CD8-positive, alpha-beta memory T cell (primary cell): Measurements from ENCODE around the gene MCRIP1. TPM values are rescaled to one million over a fixed set of nuclear protein-coding genes. Genes with fewer than 3 reads are reported as not detected.

Source experiments
- CTCF ChIA-PET: fragments of 350-600 bp; sonication (Branson Sonifier 250); formaldehyde crosslinking; loops from one replicate; lab custom pipeline; 2021; ENCODE audit warnings: antibody characterized with exemption; lab: Charles Lee
- POLR2A ChIA-PET: fragments of 350-600 bp; sonication (Branson Sonifier 250); formaldehyde crosslinking; loops from one replicate; lab custom pipeline; 2021; ENCODE audit warnings: antibody characterized with exemption; lab: Charles Lee
- DNase-seq, 5 donors: peaks; one replicate each; pipeline versions ENCODE4 v3.0.0 to v3.0.0-alpha.2; 2020 to 2022; ENCODE audit warnings: mixed read lengths in 1 of 5
- H3K27ac ChIP-seq: one replicate; pipeline ENCODE4 v1.7.0; 2013; ENCODE audit warnings: low read depth, mild to moderate bottlenecking, low read length, moderate library complexity
- H3K27me3 ChIP-seq: 2 replicates; pipeline ENCODE4 v1.7.0; 2013; ENCODE audit warnings: low read length, mild to moderate bottlenecking; ENCODE audit not compliant: insufficient read depth, poor library complexity, severe bottlenecking
- H3K36me3 ChIP-seq: 2 replicates; pipeline ENCODE4 v1.7.0; 2013; ENCODE audit warnings: mild to moderate bottlenecking, low read length, moderate library complexity; ENCODE audit not compliant: insufficient read depth
- H3K4me1 ChIP-seq: 2 replicates; pipeline ENCODE4 v1.7.0; 2013; ENCODE audit warnings: mild to moderate bottlenecking, low read length, moderate library complexity; ENCODE audit not compliant: insufficient read depth
- H3K4me3 ChIP-seq: 2 replicates; pipeline ENCODE4 v1.7.0; 2013; ENCODE audit warnings: mild to moderate bottlenecking, low read length
- H3K9me3 ChIP-seq: 2 replicates; pipeline ENCODE4 v1.7.0; 2013; ENCODE audit warnings: mild to moderate bottlenecking, low read length
- H3K27ac Mint-ChIP-seq, 8 donors: one replicate each; pipeline ENCODE4 v1.8.0; 2020 to 2021; ENCODE audit warnings: mixed read lengths in 8 of 8, mild to moderate bottlenecking in 6 of 8, inconsistent platforms in 3 of 8, moderate library complexity in 3 of 8
- H3K27me3 Mint-ChIP-seq, 2 donors: one replicate each; pipeline ENCODE4 v1.8.0; 2020 to 2021; ENCODE audit warnings: mixed read lengths in 2 of 2, mild to moderate bottlenecking in 1 of 2, moderate library complexity in 1 of 2
- H3K36me3 Mint-ChIP-seq, 3 donors: one replicate each; pipeline ENCODE4 v1.8.0; 2020 to 2021; ENCODE audit warnings: mixed read lengths in 3 of 3, inconsistent platforms in 1 of 3, mild to moderate bottlenecking in 1 of 3
- H3K4me1 Mint-ChIP-seq, 3 donors: one replicate each; pipeline ENCODE4 v1.8.0; 2020 to 2021; ENCODE audit warnings: mixed read lengths in 3 of 3, inconsistent platforms in 1 of 3, mild to moderate bottlenecking in 1 of 3
- H3K4me3 Mint-ChIP-seq, 7 donors: one replicate each; pipeline ENCODE4 v1.8.0; 2020 to 2021; ENCODE audit warnings: mixed read lengths in 7 of 7, mild to moderate bottlenecking in 6 of 7, moderate library complexity in 4 of 7, inconsistent platforms in 2 of 7
- H3K9me3 Mint-ChIP-seq, 5 donors: one replicate each; pipeline ENCODE4 v1.8.0; 2020 to 2022; ENCODE audit warnings: mixed read lengths in 5 of 5, mild to moderate bottlenecking in 3 of 5, moderate library complexity in 2 of 5, inconsistent platforms in 1 of 5
- polyA plus RNA-seq: library from polyadenylated mRNA; unstranded; fragments of 300-500 nt; fragmentation: Illumina TruSeq; gene quantifications from one replicate; pipeline ENCODE4 v1.2.3, GENCODE V29; 2021
- total RNA-seq, 2 experiments: library from RNA; stranded (reverse); gene quantifications; one replicate each; pipeline ENCODE4 v1.2.3, GENCODE V29; 2021

MCRIP1 gene
- total and polyA plus RNA-seq, 3 experiments from 2014 or later = 56.1 to 76.1 (median 57.0) TPM

GRCh38 chr17:81846743-81847689, 13.9 kb upstream of the MCRIP1 start:
- Histone ChIP-seq H3K27me3 (no peaks in the 10 kb centered on the region), H3K9me3 (no peaks in the 10 kb centered on the region), H3K36me3 (peaks cover 45% of the 10 kb centered on the region), H3K4me3 (no peak overlapping the region), H3K4me1 (no peaks in the 10 kb centered on the region), H3K27ac (no peak overlapping the region)
- H3K9me3 Mint-ChIP-seq = no peaks in the 10 kb centered on the region
- DNase-seq = no peak
- H3K4me1 Mint-ChIP-seq = no peaks in the 10 kb centered on the region
- no peak overlapping the region for H3K27ac Mint-ChIP-seq
- CTCF ChIA-PET = no interaction called here
- peaks cover 0 to 68% (median 3%) of the 10 kb centered on the region in 3 donors for H3K36me3 Mint-ChIP-seq
- POLR2A ChIA-PET = no interaction called here
- H3K4me3 Mint-ChIP-seq = no peak overlapping the region
- H3K27me3 Mint-ChIP-seq = peaks cover 0 to 3% of the 10 kb centered on the region in 2 donors

- Histone ChIP-seq H3K4me3 (no peak overlapping the region), H3K27me3 (no peaks in the 10 kb centered on the region), H3K27ac (no peak overlapping the region), H3K4me1 (no peaks in the 10 kb centered on the region), H3K36me3 (peaks cover 39% of the 10 kb centered on the region), H3K9me3 (no peaks in the 10 kb centered on the region)
- Mint-ChIP-seq H3K27me3 (peaks cover 0 to 3% of the 10 kb centered on the region in 2 donors), H3K4me1 (no peaks in the 10 kb centered on the region), H3K4me3 (no peak overlapping the region), H3K36me3 (peaks cover 0 to 59% (median 3%) of the 10 kb centered on the region in 3 donors), H3K9me3 (no peaks in the 10 kb centered on the region), H3K27ac (no peak overlapping the region)
- CTCF ChIA-PET = no interaction called here
- no peak for DNase-seq
- POLR2A ChIA-PET = no interaction called here
Observed at GRCh38 chr17:81845881-81846742, 13.0 kb upstream of the MCRIP1 start.

GRCh38 chr17:81845361-81845760, 12.3 kb upstream of the MCRIP1 start:
- no peaks in the 10 kb centered on the region for H3K4me1 Mint-ChIP-seq
- H3K4me3 Mint-ChIP-seq = no peak overlapping the region
- Histone ChIP-seq H3K27me3 (no peaks in the 10 kb centered on the region), H3K27ac (no peak overlapping the region), H3K9me3 (no peaks in the 10 kb centered on the region), H3K36me3 (peaks cover 39% of the 10 kb centered on the region), H3K4me1 (no peaks in the 10 kb centered on the region), H3K4me3 (no peak overlapping the region)
- H3K9me3 Mint-ChIP-seq = no peaks in the 10 kb centered on the region
- no peak overlapping the region for H3K27ac Mint-ChIP-seq
- DNase-seq = no peak
- peaks cover 0 to 3% of the 10 kb centered on the region in 2 donors for H3K27me3 Mint-ChIP-seq
- POLR2A ChIA-PET = no interaction called here
- CTCF ChIA-PET = no interaction called here
- H3K36me3 Mint-ChIP-seq = peaks cover 0 to 57% (median 3%) of the 10 kb centered on the region in 3 donors

- Histone ChIP-seq H3K9me3 (no peaks in the 10 kb centered on the region), H3K4me3 (no peak overlapping the region), H3K36me3 (peaks cover 39% of the 10 kb centered on the region), H3K27me3 (no peaks in the 10 kb centered on the region), H3K4me1 (no peaks in the 10 kb centered on the region), H3K27ac (no peak overlapping the region)
- no peaks in the 10 kb centered on the region for H3K4me1 Mint-ChIP-seq
- no peak overlapping the region for H3K4me3 Mint-ChIP-seq
- H3K36me3 Mint-ChIP-seq = peaks cover 0 to 57% (median 3%) of the 10 kb centered on the region in 3 donors
- no peak for DNase-seq
- peak overlapping the region in 1 of 8 donors; percentile 3 for H3K27ac Mint-ChIP-seq
- peaks cover 0 to 3% of the 10 kb centered on the region in 2 donors for H3K27me3 Mint-ChIP-seq
- ChIA-PET POLR2A (no interaction called here), CTCF (no interaction called here)
- H3K9me3 Mint-ChIP-seq = no peaks in the 10 kb centered on the region
Observed at GRCh38 chr17:81844887-81845286, 11.8 kb upstream of the MCRIP1 start.

- Histone ChIP-seq H3K27me3 (no peaks in the 10 kb centered on the region), H3K27ac (no peak overlapping the region), H3K4me3 (no peak overlapping the region), H3K36me3 (peaks cover 39% of the 10 kb centered on the region), H3K9me3 (no peaks in the 10 kb centered on the region), H3K4me1 (no peaks in the 10 kb centered on the region)
- DNase-seq = no peak
- Mint-ChIP-seq H3K9me3 (no peaks in the 10 kb centered on the region), H3K27me3 (peaks cover 0 to 3% of the 10 kb centered on the region in 2 donors), H3K36me3 (peaks cover 0 to 55% (median 3%) of the 10 kb centered on the region in 3 donors), H3K4me1 (no peaks in the 10 kb centered on the region), H3K27ac (no peak overlapping the region), H3K4me3 (no peak overlapping the region)
- CTCF ChIA-PET = no interaction called here
- POLR2A ChIA-PET = no interaction called here
Observed at GRCh38 chr17:81844327-81844851, 11.3 kb upstream of the MCRIP1 start.

GRCh38 chr17:81843713-81844326, 10.7 kb upstream of the MCRIP1 start:
- Mint-ChIP-seq H3K27ac (no peak overlapping the region), H3K9me3 (no peaks in the 10 kb centered on the region), H3K4me1 (no peaks in the 10 kb centered on the region), H3K4me3 (no peak overlapping the region), H3K36me3 (peaks cover 0 to 55% (median 3%) of the 10 kb centered on the region in 3 donors), H3K27me3 (peaks cover 0 to 3% of the 10 kb centered on the region in 2 donors)
- no peaks in the 10 kb centered on the region for H3K27me3 ChIP-seq
- no peaks in the 10 kb centered on the region for H3K9me3 ChIP-seq
- H3K4me1 ChIP-seq = no peaks in the 10 kb centered on the region
- ChIA-PET POLR2A (no interaction called here), CTCF (no interaction called here)
- peaks cover 39% of the 10 kb centered on the region for H3K36me3 ChIP-seq
- no peak overlapping the region for H3K27ac ChIP-seq
- no peak for DNase-seq
- H3K4me3 ChIP-seq = no peak overlapping the region

- Histone ChIP-seq H3K27me3 (no peaks in the 10 kb centered on the region), H3K9me3 (no peaks in the 10 kb centered on the region), H3K4me3 (no peak overlapping the region), H3K36me3 (peaks cover 35% of the 10 kb centered on the region), H3K27ac (no peak overlapping the region), H3K4me1 (no peaks in the 10 kb centered on the region)
- Mint-ChIP-seq H3K27ac (no peak overlapping the region), H3K9me3 (no peaks in the 10 kb centered on the region), H3K4me1 (no peaks in the 10 kb centered on the region), H3K4me3 (no peak overlapping the region), H3K36me3 (peaks cover 0 to 52% (median 2%) of the 10 kb centered on the region in 3 donors), H3K27me3 (peaks cover 0 to 3% of the 10 kb centered on the region in 2 donors)
- POLR2A ChIA-PET = no interaction called here
- CTCF ChIA-PET = no interaction called here
- no peak for DNase-seq
Observed at GRCh38 chr17:81842725-81843504, 9.8 kb upstream of the MCRIP1 start.
